Measurements from ENCODE around the gene OR5T3. TPM values are rescaled to one million over a fixed set of nuclear protein-coding genes. Genes with fewer than 3 reads are reported as not detected.
"Not testable (repeated sequence)": the region's sequence is repeated elsewhere in the genome, so short reads cannot be mapped to it uniquely, and the experiment has no call there.

The OR5T3 gene
- not detected for total RNA-seq

DNA sequence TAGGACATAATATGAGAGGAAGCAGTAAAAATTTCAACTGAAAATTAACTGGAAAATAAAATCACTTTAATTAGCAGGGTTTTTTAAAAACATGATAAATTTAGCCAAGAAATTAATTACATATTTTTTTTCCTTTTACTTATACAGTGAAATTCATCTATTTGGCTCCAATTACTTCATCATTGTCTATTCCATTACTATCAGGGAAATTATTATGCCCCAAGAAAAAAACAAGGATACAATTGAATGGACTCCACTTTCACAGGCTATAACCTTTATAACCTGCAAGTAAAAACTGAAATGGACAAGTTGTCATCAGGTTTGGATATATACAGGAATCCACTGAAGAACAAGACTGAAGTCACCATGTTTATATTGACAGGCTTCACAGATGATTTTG, at the start of gene OR5T3:
Gene OR5T3 (plus strand): TSS at position 301 of the 400 bp plus-strand sequence. CDS start 0 bp downstream, at position 301.
- no peaks in the 10 kb centered on the region for H3K36me3 Mint-ChIP-seq (ENCODE audit: low read depth)
- ATAC-seq (no peak), DNase-seq (no peak)
- TF ChIP-seq, protein P1, sequence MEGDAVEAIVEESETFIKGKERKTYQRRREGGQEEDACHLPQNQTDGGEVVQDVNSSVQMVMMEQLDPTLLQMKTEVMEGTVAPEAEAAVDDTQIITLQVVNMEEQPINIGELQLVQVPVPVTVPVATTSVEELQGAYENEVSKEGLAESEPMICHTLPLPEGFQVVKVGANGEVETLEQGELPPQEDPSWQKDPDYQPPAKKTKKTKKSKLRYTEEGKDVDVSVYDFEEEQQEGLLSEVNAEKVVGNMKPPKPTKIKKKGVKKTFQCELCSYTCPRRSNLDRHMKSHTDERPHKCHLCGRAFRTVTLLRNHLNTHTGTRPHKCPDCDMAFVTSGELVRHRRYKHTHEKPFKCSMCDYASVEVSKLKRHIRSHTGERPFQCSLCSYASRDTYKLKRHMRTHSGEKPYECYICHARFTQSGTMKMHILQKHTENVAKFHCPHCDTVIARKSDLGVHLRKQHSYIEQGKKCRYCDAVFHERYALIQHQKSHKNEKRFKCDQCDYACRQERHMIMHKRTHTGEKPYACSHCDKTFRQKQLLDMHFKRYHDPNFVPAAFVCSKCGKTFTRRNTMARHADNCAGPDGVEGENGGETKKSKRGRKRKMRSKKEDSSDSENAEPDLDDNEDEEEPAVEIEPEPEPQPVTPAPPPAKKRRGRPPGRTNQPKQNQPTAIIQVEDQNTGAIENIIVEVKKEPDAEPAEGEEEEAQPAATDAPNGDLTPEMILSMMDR (IDR thresholded peaks at IDR 0.05), result no peak
- POLR2A ChIA-PET, result no interaction called here
- no peaks in the 10 kb centered on the region for H3K27me3 Mint-ChIP-seq
- CTCF ChIA-PET, result no interaction called here
- no peaks in the 10 kb centered on the region for H3K4me1 Mint-ChIP-seq (ENCODE audit: low read depth)
- intact Hi-C loops (cut with micrococcal nuclease), result no loop called here
- H3K4me3 Mint-ChIP-seq, result no peak within 1 kb of the TSS
- H3K27ac Mint-ChIP-seq, result no peak within 1 kb of the TSS
- peaks cover 14% of the 10 kb centered on the region for H3K9me3 Mint-ChIP-seq

- Mint-ChIP-seq H3K27ac (no peak overlapping the region), H3K27me3 (no peaks in the 10 kb centered on the region), H3K36me3 (ENCODE audit: low read depth) (no peaks in the 10 kb centered on the region), H3K4me1 (ENCODE audit: low read depth) (no peaks in the 10 kb centered on the region), H3K9me3 (peaks cover 26% of the 10 kb centered on the region), H3K4me3 (no peak overlapping the region)
- DNase-seq (no peak), ATAC-seq (no peak)
- TF ChIP-seq, protein P1 (IDR thresholded peaks at IDR 0.05), result no peak
- POLR2A ChIA-PET, result no interaction called here
- CTCF ChIA-PET, result no interaction called here
- intact Hi-C loops (cut with micrococcal nuclease), result no loop called here
Measured at GRCh38 chr11:56207790-56208189, 44.3 kb upstream of the OR5T3 start.

- Mint-ChIP-seq H3K27ac (no peak overlapping the region), H3K4me1 (ENCODE audit: low read depth) (no peaks in the 10 kb centered on the region), H3K9me3 (peaks cover 21% of the 10 kb centered on the region), H3K27me3 (no peaks in the 10 kb centered on the region), H3K36me3 (ENCODE audit: low read depth) (no peaks in the 10 kb centered on the region), H3K4me3 (no peak overlapping the region)
- ATAC-seq, result no peak
- intact Hi-C loops (cut with micrococcal nuclease), result no loop called here
- DNase-seq, result no peak
- CTCF ChIA-PET, result no interaction called here
- POLR2A ChIA-PET, result no interaction called here
- TF ChIP-seq, protein P1 (IDR thresholded peaks at IDR 0.05), result no peak
Measured at GRCh38 chr11:56214537-56214936, 37.5 kb upstream of the OR5T3 start.

- peaks cover 15% of the 10 kb centered on the region for H3K9me3 Mint-ChIP-seq
- H3K27ac Mint-ChIP-seq; DNase-seq; ATAC-seq; CTCF ChIA-PET; H3K27me3 Mint-ChIP-seq; H3K4me1 Mint-ChIP-seq (ENCODE audit: low read depth); intact Hi-C loops (cut with micrococcal nuclease); H3K4me3 Mint-ChIP-seq; POLR2A ChIA-PET; H3K36me3 Mint-ChIP-seq (ENCODE audit: low read depth): not testable (repeated sequence)
Measured at GRCh38 chr11:56219735-56220134, 32.3 kb upstream of the OR5T3 start.

DNA sequence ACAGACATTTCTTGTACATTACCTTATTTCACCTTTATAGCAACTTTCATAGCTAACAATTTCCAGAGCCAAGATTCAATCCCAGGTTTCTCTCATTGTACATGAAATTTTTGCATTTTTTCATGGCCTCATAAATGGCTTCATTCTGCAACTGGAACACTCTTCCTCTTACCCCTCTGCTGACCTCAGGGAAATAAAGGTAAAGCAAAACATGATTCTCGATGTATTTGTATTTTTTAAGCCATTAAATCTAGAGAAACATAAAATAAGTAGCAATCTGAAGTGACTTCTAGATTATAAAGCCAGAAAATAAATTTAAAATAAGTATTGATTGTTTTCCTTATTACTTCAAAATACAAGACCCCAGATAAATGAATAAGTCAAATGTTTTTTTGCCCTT, 17.9 kb upstream of the OR5T3 start, which contains the start of gene OR5T2:
Gene OR5T2 (minus strand): TSS at position 101 of the 400 bp plus-strand sequence. CDS start 1,193 bp downstream, outside the sequence.
- no peak within 1 kb of the TSS for H3K27ac Mint-ChIP-seq
- TF ChIP-seq, protein P1 (IDR thresholded peaks at IDR 0.05), result no peak
- ChIA-PET CTCF (no interaction called here), POLR2A (no interaction called here)
- intact Hi-C loops (cut with micrococcal nuclease), result no loop called here
- ATAC-seq, result no peak
- H3K36me3 Mint-ChIP-seq (ENCODE audit: low read depth), result no peaks in the 10 kb centered on the region
- no peaks in the 10 kb centered on the region for H3K4me1 Mint-ChIP-seq (ENCODE audit: low read depth)
- no peak within 1 kb of the TSS for H3K4me3 Mint-ChIP-seq
- no peak for DNase-seq
- no peaks in the 10 kb centered on the region for H3K27me3 Mint-ChIP-seq
- H3K9me3 Mint-ChIP-seq, result peaks cover 7% of the 10 kb centered on the region

- TF ChIP-seq, protein P1 (IDR thresholded peaks at IDR 0.05), result no peak
- ATAC-seq (no peak), DNase-seq (no peak)
- peaks cover 11% of the 10 kb centered on the region for H3K9me3 Mint-ChIP-seq
- no peaks in the 10 kb centered on the region for H3K4me1 Mint-ChIP-seq (ENCODE audit: low read depth)
- H3K27ac Mint-ChIP-seq, result no peak overlapping the region
- ChIA-PET POLR2A (no interaction called here), CTCF (no interaction called here)
- no peaks in the 10 kb centered on the region for H3K36me3 Mint-ChIP-seq (ENCODE audit: low read depth)
- H3K4me3 Mint-ChIP-seq, result no peak overlapping the region
- no peaks in the 10 kb centered on the region for H3K27me3 Mint-ChIP-seq
- intact Hi-C loops (cut with micrococcal nuclease), result no loop called here
Measured at GRCh38 chr11:56271092-56271491, 19.0 kb downstream of the OR5T3 start.

Data from activated CD8-positive, alpha-beta T cell treated with anti-CD3 and anti-CD28 coated beads for 36 hours (primary cell).